ENCODE results near the gene KLK2.

DNA sequence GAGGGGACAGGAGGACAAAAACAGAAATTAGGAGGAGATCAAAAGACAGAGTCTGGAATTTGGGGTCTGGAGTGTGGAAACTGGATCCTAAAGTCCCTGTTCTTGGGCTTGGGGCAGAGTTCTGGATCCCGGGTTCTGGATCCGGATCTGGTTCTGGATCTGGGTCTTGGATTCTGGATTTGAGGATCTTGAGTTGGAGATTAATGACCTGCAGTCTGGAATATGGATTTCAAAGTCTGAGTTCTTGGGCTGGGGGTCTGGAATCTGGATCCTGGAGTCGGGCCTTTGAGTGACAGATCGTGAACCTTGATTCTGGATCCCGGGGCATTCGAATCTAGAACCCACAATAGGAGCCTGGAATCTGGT is 39.5 kb upstream of the KLK2 start:
- no peak for TF ChIP-seq RAD21 (conservative IDR thresholded peaks at IDR 0.05)
- TF ChIP-seq, protein P1, sequence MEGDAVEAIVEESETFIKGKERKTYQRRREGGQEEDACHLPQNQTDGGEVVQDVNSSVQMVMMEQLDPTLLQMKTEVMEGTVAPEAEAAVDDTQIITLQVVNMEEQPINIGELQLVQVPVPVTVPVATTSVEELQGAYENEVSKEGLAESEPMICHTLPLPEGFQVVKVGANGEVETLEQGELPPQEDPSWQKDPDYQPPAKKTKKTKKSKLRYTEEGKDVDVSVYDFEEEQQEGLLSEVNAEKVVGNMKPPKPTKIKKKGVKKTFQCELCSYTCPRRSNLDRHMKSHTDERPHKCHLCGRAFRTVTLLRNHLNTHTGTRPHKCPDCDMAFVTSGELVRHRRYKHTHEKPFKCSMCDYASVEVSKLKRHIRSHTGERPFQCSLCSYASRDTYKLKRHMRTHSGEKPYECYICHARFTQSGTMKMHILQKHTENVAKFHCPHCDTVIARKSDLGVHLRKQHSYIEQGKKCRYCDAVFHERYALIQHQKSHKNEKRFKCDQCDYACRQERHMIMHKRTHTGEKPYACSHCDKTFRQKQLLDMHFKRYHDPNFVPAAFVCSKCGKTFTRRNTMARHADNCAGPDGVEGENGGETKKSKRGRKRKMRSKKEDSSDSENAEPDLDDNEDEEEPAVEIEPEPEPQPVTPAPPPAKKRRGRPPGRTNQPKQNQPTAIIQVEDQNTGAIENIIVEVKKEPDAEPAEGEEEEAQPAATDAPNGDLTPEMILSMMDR (IDR thresholded peaks at IDR 0.05; ENCODE audit: poor library complexity, severe bottlenecking), result no peak
- no peak for TF ChIP-seq EP300 (conservative IDR thresholded peaks at IDR 0.05; ENCODE audit: poor library complexity, severe bottlenecking)
- TF ChIP-seq EZH2 (IDR thresholded peaks at IDR 0.05; ENCODE audit: borderline replicate concordance, insufficient read depth, low read length, poor library complexity, severe bottlenecking), result no peak
- TF ChIP-seq, protein P2, sequence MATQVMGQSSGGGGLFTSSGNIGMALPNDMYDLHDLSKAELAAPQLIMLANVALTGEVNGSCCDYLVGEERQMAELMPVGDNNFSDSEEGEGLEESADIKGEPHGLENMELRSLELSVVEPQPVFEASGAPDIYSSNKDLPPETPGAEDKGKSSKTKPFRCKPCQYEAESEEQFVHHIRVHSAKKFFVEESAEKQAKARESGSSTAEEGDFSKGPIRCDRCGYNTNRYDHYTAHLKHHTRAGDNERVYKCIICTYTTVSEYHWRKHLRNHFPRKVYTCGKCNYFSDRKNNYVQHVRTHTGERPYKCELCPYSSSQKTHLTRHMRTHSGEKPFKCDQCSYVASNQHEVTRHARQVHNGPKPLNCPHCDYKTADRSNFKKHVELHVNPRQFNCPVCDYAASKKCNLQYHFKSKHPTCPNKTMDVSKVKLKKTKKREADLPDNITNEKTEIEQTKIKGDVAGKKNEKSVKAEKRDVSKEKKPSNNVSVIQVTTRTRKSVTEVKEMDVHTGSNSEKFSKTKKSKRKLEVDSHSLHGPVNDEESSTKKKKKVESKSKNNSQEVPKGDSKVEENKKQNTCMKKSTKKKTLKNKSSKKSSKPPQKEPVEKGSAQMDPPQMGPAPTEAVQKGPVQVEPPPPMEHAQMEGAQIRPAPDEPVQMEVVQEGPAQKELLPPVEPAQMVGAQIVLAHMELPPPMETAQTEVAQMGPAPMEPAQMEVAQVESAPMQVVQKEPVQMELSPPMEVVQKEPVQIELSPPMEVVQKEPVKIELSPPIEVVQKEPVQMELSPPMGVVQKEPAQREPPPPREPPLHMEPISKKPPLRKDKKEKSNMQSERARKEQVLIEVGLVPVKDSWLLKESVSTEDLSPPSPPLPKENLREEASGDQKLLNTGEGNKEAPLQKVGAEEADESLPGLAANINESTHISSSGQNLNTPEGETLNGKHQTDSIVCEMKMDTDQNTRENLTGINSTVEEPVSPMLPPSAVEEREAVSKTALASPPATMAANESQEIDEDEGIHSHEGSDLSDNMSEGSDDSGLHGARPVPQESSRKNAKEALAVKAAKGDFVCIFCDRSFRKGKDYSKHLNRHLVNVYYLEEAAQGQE (IDR thresholded peaks at IDR 0.05; ENCODE audit: borderline replicate concordance), result no peak

All from neural cell (in vitro differentiated cells).